ENCODE results near the gene KIAA0930. TPM values are rescaled to one million over a fixed set of nuclear protein-coding genes. Genes with fewer than 3 reads are reported as not detected.

Gene KIAA0930
- polyA plus RNA-seq, 4 donors = 15.7 to 23.3 (median 22.2) TPM

- DNase-seq (ENCODE audit: low read depth in 4 of 4, low spot score in 2 of 4) = no peak
Observed at GRCh38 chr22:45238957-45239680, 1.6 kb downstream of the KIAA0930 start.

- DNase-seq (ENCODE audit: low read depth in 4 of 4, low spot score in 2 of 4) = no peak
Observed at GRCh38 chr22:45238076-45238956, 2.4 kb downstream of the KIAA0930 start.

- no peak for DNase-seq (ENCODE audit: low read depth in 4 of 4, low spot score in 2 of 4)
Observed at GRCh38 chr22:45237065-45237990, 3.4 kb downstream of the KIAA0930 start.

GRCh38 chr22:45235851-45236342, 4.8 kb downstream of the KIAA0930 start:
- no peak for DNase-seq (ENCODE audit: low read depth in 4 of 4, low spot score in 2 of 4)

- DNase-seq (ENCODE audit: low read depth in 4 of 4, low spot score in 2 of 4) = no peak
Observed at GRCh38 chr22:45235101-45235777, 5.5 kb downstream of the KIAA0930 start.

- DNase-seq (ENCODE audit: low read depth in 4 of 4, low spot score in 2 of 4) = no peak
Observed at GRCh38 chr22:45233827-45234226, 6.9 kb downstream of the KIAA0930 start.

GRCh38 chr22:45233386-45233785, 7.3 kb downstream of the KIAA0930 start:
- DNase-seq (ENCODE audit: low read depth in 4 of 4, low spot score in 2 of 4) = no peak

- DNase-seq (ENCODE audit: low read depth in 4 of 4, low spot score in 2 of 4) = no peak
Observed at GRCh38 chr22:45231293-45231692, 9.4 kb downstream of the KIAA0930 start.

- DNase-seq (ENCODE audit: low read depth in 4 of 4, low spot score in 2 of 4) = no peak
Observed at GRCh38 chr22:45230026-45230721, 10.5 kb downstream of the KIAA0930 start.

GRCh38 chr22:45229181-45229580, 11.5 kb downstream of the KIAA0930 start:
- no peak for DNase-seq (ENCODE audit: low read depth in 4 of 4, low spot score in 2 of 4)

GRCh38 chr22:45228401-45228754, 12.3 kb downstream of the KIAA0930 start:
- DNase-seq (ENCODE audit: low read depth in 4 of 4, low spot score in 2 of 4) = no peak

- DNase-seq (ENCODE audit: low read depth in 4 of 4, low spot score in 2 of 4) = no peak
Observed at GRCh38 chr22:45227645-45228400, 12.9 kb downstream of the KIAA0930 start.

- DNase-seq (ENCODE audit: low read depth in 4 of 4, low spot score in 2 of 4) = no peak
Observed at GRCh38 chr22:45226503-45227186, 14.0 kb downstream of the KIAA0930 start.

GRCh38 chr22:45225732-45226502, 14.8 kb downstream of the KIAA0930 start:
- DNase-seq (ENCODE audit: low read depth in 4 of 4, low spot score in 2 of 4) = no peak

GRCh38 chr22:45224988-45225731, 15.5 kb downstream of the KIAA0930 start:
- DNase-seq (ENCODE audit: low read depth in 4 of 4, low spot score in 2 of 4) = no peak

GRCh38 chr22:45224331-45224730, 16.4 kb downstream of the KIAA0930 start:
- no peak for DNase-seq (ENCODE audit: low read depth in 4 of 4, low spot score in 2 of 4)
